ENCODE measurements around the gene CTSW. TPM values are rescaled to one million over a fixed set of nuclear protein-coding genes. Genes with fewer than 3 reads are reported as not detected.

Gene CTSW
- total and polyA plus RNA-seq, 4 experiments from 2014 or later = 30.1 to 107 (median 55.6) TPM

DNA sequence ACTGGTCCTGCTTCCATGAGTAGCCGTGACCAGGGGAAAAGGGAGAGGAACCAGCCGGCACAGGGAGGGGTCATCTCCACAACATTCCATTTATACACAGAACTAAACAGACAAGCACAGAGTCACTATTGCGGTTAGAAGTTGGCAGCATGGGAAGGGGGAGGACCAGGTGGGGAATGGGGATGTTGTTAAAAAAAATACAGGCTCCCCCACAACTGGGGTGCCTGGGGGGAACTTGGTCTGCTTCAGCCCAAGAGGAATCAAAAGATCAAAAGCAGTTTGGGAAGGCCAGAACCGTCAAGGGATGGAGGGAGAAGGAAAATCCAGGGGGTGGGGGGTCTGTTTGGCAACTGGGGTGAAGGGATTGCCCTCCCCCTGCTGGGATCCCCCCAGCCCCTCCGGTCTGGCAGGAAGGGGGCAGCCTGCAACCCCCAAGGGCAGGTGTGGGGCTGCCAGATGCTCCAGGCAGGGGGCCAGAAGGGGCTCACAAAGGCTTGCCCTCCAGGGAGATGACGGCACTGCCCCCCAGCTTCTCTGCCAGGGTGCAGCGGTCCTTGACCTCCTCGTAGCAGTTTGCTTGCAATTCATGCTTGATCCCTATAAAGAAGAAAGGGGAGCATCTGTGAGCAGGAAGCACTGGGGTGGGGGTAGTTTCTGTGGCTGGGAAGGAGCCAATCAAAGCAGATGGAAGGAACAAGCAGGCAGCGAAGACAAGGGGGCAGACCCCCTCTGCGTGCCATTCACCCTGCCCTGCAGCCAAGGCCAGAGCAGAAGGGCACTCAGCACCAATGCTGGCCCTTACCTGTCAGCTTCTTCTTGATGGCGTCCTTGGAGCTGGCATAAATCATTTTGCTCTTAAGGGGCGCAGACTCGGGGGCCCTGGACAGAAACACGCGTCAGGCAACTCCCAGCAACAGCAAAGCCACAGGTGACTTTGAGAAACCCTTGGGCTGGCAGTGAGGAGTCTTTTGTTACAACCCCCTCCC, 24.5 kb upstream of the CTSW start:
- Histone ChIP-seq H3K27ac (ENCODE audit: low read depth, low read length) (peak overlapping the region; percentile 60), H3K4me1 (ENCODE audit: insufficient read depth, low read length) (peaks cover 45% of the 10 kb centered on the region), H3K9me3 (ENCODE audit: control insufficient read depth in 1 of 2, low read length in 2 of 2) (peaks cover 0 to 5% of the 10 kb centered on the region in 2 donors), H3K4me3 (ENCODE audit: low read length in 2 of 2) (peak overlapping the region in 1 of 2 donors; percentile 90), H3K27me3 (ENCODE audit: insufficient read depth, low read length) (no peaks in the 10 kb centered on the region), H3K36me3 (ENCODE audit: insufficient read depth, low read length) (peaks cover 50% of the 10 kb centered on the region)
- intact Hi-C loops (cut with micrococcal nuclease) = loop anchor here (5.0 to 10.0 kb wide), 2 partner anchors 193 to 720 kb away; partner anchors contain the start of genes RELA and SYVN1
- ChIA-PET POLR2A (ENCODE audit: partially characterized antibody) (interaction anchor here (1.1 to 6.4 kb wide), 3 partner anchors 9 to 36 kb away, joined by 4 to 30 read pairs (median 4); partner anchors contain the start of gene SNX32), CTCF (ENCODE audit: partially characterized antibody) (interaction anchor here (11.0 kb wide), 1 partner anchor 32 kb away, joined by 281 read pairs; the partner anchor contains the start of genes CCDC85B and FIBP)
- H3K27me3 Mint-ChIP-seq = no peaks in the 10 kb centered on the region
- DNase-seq = no peak
- peak overlapping the region in 4 of 7 donors; percentile 69 to 93 (median 70) for H3K27ac Mint-ChIP-seq
- H3K36me3 Mint-ChIP-seq = peaks cover 51 to 63% of the 10 kb centered on the region in 2 donors
- H3K9me3 Mint-ChIP-seq = peaks cover 0 to 6% (median 0%) of the 10 kb centered on the region in 8 donors
- peak overlapping the region in 7 of 8 donors; percentile 63 to 96 (median 86) for H3K4me3 Mint-ChIP-seq
- peaks cover 32 to 66% (median 48%) of the 10 kb centered on the region in 4 donors for H3K4me1 Mint-ChIP-seq

DNA sequence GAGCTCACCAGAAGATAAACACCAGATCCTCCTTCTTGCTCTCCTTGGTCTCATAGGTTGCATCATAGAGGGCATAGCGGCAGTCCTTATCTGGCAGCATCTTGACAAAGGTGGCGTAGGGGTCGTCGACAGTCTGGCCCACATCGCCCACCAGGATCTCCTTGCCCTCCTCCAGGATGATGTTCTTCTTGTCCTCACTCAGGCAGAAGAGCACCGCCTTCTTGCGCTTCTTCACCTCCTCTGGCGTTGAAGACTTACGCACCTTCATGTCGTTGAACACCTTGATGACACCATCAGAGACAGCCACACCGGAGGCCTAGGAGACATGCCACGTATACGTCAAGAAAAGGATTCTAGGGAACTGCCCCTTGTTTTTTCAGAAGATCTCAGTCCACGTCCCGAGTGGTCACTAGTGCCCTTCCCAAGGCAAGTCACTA, 23.7 kb upstream of the CTSW start:
- Histone ChIP-seq H3K36me3 (ENCODE audit: insufficient read depth, low read length) (peaks cover 50% of the 10 kb centered on the region), H3K27me3 (ENCODE audit: insufficient read depth, low read length) (no peaks in the 10 kb centered on the region), H3K4me1 (ENCODE audit: insufficient read depth, low read length) (peaks cover 47% of the 10 kb centered on the region), H3K9me3 (ENCODE audit: control insufficient read depth in 1 of 2, low read length in 2 of 2) (peaks cover 0 to 5% of the 10 kb centered on the region in 2 donors), H3K27ac (ENCODE audit: low read depth, low read length) (peak overlapping the region; percentile 60), H3K4me3 (ENCODE audit: low read length in 2 of 2) (peak overlapping the region; percentile 25 to 90)
- H3K36me3 Mint-ChIP-seq = peaks cover 51 to 67% of the 10 kb centered on the region in 2 donors
- peaks cover 0 to 6% (median 0%) of the 10 kb centered on the region in 8 donors for H3K9me3 Mint-ChIP-seq
- CTCF ChIA-PET (ENCODE audit: partially characterized antibody) = interaction anchor here (11.0 kb wide), 1 partner anchor 31 kb away, joined by 281 read pairs; the partner anchor contains the start of genes CCDC85B and FIBP
- H3K4me1 Mint-ChIP-seq = peaks cover 32 to 73% (median 50%) of the 10 kb centered on the region in 4 donors
- no peak for DNase-seq
- peak overlapping the region; percentile 81 to 97 (median 92) for H3K27ac Mint-ChIP-seq
- POLR2A ChIA-PET (ENCODE audit: partially characterized antibody) = interaction anchor here (1.0 to 6.4 kb wide), 7 partner anchors 9 to 241 kb away, joined by 3 to 222 read pairs (median 30); partner anchors contain the start of genes EFEMP2, MAP3K11, PCNX3 and SNX32
- intact Hi-C loops (cut with micrococcal nuclease) = loop anchor here (5.0 to 10.0 kb wide), 2 partner anchors 194 to 721 kb away; partner anchors contain the start of genes RELA and SYVN1
- H3K27me3 Mint-ChIP-seq = no peaks in the 10 kb centered on the region
- H3K4me3 Mint-ChIP-seq = peak overlapping the region; percentile 83 to 96 (median 91)

DNA sequence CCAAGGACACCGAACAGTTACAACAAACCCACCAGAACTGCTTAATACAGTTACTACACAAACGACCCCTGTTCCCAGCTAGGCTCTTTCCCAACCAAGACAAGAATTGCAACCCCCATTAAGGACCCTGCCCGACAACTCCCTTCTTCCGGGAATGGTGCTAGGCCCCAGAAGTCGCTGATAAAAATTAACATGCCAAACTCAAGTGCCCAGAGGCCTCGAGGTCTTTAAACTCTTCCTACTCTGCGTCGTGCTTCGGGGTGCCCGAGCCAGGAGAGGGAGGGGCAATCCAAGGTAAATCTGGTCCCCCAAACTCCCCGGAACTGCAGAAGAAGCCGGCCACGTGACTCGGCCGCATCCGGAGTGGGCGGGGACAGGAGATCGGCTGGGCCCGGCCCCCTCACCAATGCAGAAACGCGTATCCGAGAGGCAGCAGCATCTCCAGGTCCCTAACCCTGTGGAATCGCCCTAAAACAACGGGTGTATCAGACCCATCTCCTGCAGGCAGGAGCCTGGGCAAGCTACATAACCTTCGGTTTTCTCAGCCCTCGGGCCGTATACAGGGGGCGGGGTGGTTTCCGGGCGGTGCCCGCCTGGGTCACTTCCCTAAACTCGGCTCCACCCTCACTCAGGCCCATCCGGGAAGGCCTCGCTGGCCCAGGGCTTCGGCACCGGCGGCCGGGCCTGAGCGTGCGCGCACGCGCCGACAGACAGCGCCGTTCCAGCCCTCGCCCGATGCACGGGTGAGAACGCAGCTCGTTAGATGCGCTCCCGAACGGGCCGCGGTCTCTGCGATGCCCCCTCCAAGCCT, 22.7 kb upstream of the CTSW start:
- Mint-ChIP-seq H3K4me1 (peaks cover 34 to 80% (median 54%) of the 10 kb centered on the region in 4 donors), H3K9me3 (peaks cover 0 to 6% (median 0%) of the 10 kb centered on the region in 8 donors), H3K4me3 (peak overlapping the region; percentile 83 to 96 (median 91)), H3K27ac (peak overlapping the region; percentile 81 to 97 (median 92)), H3K36me3 (peaks cover 43 to 66% of the 10 kb centered on the region in 2 donors), H3K27me3 (no peaks in the 10 kb centered on the region)
- H3K27ac ChIP-seq (ENCODE audit: low read depth, low read length) = peak overlapping the region; percentile 60
- H3K9me3 ChIP-seq (ENCODE audit: control insufficient read depth in 1 of 2, low read length in 2 of 2) = no peaks in the 10 kb centered on the region
- H3K27me3 ChIP-seq (ENCODE audit: insufficient read depth, low read length) = no peaks in the 10 kb centered on the region
- POLR2A ChIA-PET (ENCODE audit: partially characterized antibody) = interaction anchor here (0.8 to 8.5 kb wide), 16 partner anchors 9 to 515 kb away, joined by 3 to 435 read pairs (median 5); partner anchors contain the start of genes BANF1, CCDC85B, CTSW and EFEMP2
- intact Hi-C loops (cut with micrococcal nuclease) = loop anchor here (5.0 to 10.0 kb wide), 2 partner anchors 195 to 722 kb away; partner anchors contain the start of genes RELA and SYVN1
- H3K36me3 ChIP-seq (ENCODE audit: insufficient read depth, low read length) = peaks cover 42% of the 10 kb centered on the region
- peaks cover 56% of the 10 kb centered on the region for H3K4me1 ChIP-seq (ENCODE audit: insufficient read depth, low read length)
- peak overlapping the region; percentile 62 to 90 for H3K4me3 ChIP-seq (ENCODE audit: low read length in 2 of 2)
- peak; percentile 81 to 88 (median 84) for DNase-seq
- CTCF ChIA-PET (ENCODE audit: partially characterized antibody) = interaction anchor here (0.5 to 11.0 kb wide), 2 partner anchors 31 to 87 kb away, joined by 4 to 281 read pairs; partner anchors contain the start of genes CCDC85B and FIBP

DNA sequence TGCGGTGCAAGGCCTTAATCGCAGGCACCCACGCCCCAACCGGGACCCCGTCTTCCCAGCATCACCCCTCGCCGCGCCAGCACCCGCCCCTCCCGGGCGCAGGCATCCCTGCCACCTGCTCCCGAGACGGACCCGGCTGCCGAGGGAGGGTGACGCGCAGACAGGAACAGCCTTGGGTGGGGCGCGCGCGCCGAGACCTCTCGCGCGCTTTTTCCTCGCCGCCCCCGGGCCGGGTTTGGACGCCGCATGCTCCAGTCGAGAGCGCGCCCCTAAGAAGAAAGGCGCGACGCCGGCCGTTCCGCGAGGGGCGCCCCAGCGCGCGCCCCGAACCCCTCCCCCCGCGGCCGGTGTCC, 22.2 kb upstream of the CTSW start:
- no peaks in the 10 kb centered on the region for H3K27me3 ChIP-seq (ENCODE audit: insufficient read depth, low read length)
- CTCF ChIA-PET (ENCODE audit: partially characterized antibody) = interaction anchor here (0.8 to 11.0 kb wide), 3 partner anchors 24 to 146 kb away, joined by 3 to 281 read pairs (median 3); partner anchors contain the start of genes CCDC85B, FIBP and KAT5
- peaks cover 32 to 76% (median 53%) of the 10 kb centered on the region in 4 donors for H3K4me1 Mint-ChIP-seq
- POLR2A ChIA-PET (ENCODE audit: partially characterized antibody) = interaction anchor here (0.8 to 8.5 kb wide), 21 partner anchors 9 to 514 kb away, joined by 3 to 435 read pairs (median 5); partner anchors contain the start of genes BANF1, CCDC85B, CTSW and EFEMP2
- no peaks in the 10 kb centered on the region for H3K9me3 ChIP-seq (ENCODE audit: control insufficient read depth in 1 of 2, low read length in 2 of 2)
- intact Hi-C loops (cut with micrococcal nuclease) = loop anchor here (5.0 to 10.0 kb wide), 2 partner anchors 195 to 723 kb away; partner anchors contain the start of genes RELA and SYVN1
- H3K36me3 Mint-ChIP-seq = peaks cover 39 to 63% of the 10 kb centered on the region in 2 donors
- H3K27me3 Mint-ChIP-seq = no peaks in the 10 kb centered on the region
- DNase-seq = peak; percentile 65 to 74 (median 69)
- peaks cover 43% of the 10 kb centered on the region for H3K36me3 ChIP-seq (ENCODE audit: insufficient read depth, low read length)
- peak overlapping the region in 2 of 7 donors; percentile 71 to 93 for H3K27ac Mint-ChIP-seq
- peaks cover 62% of the 10 kb centered on the region for H3K4me1 ChIP-seq (ENCODE audit: insufficient read depth, low read length)
- peak overlapping the region; percentile 62 to 90 for H3K4me3 ChIP-seq (ENCODE audit: low read length in 2 of 2)
- H3K4me3 Mint-ChIP-seq = peak overlapping the region; percentile 83 to 96 (median 91)
- H3K27ac ChIP-seq (ENCODE audit: low read depth, low read length) = peak overlapping the region; percentile 60
- H3K9me3 Mint-ChIP-seq = peaks cover 0 to 6% (median 0%) of the 10 kb centered on the region in 8 donors

DNA sequence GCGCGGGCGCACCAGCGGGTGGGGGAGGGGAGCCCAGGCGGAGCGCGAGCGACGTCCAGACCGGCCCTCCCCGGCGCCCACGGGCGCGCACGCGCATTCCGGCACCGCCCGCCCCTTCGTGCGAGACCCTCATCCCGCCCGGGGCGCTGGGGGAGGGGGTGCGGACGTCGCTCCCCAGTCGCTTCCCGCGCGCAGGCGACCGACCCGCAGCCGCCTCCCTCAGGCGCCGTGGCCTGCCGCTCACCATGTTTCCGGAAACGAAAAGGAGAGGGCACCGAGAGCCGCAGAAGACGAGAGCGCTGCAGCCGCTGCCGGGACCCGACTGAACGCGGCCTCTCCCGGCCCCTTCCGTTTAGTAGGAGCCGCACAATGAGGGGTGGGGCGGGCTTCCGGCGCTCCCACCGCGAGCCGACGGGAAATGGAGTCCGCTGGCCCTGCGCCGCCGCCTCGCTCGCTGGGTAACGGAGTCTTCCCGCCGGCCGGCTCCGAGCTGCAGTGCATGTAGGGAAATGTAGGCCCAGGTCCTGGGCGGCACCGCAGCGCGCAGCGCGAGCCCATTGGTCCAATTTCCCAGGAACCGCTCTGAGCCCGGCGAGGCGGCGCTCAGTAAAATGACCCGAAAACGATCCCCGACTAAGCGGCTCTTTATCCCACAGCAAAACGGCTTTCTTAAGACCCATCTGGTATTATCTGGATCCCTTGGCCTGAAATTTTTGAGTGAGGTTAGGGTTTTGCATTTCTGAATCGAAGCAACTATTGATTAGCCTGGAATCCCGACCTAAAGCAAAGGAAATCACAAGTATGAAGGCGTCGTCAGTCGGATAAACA, 21.6 kb upstream of the CTSW start, which contains the start of gene CFL1:
Gene CFL1, minus strand, starts transcription at position 328 of the 828 bp plus-strand sequence. Its CDS starts 81 bp downstream, at position 247.
- Histone ChIP-seq H3K9me3 (ENCODE audit: control insufficient read depth in 1 of 2, low read length in 2 of 2) (no peaks in the 10 kb centered on the region), H3K27ac (ENCODE audit: low read depth, low read length) (peak within 1 kb of the TSS; percentile 85), H3K4me3 (ENCODE audit: low read length in 2 of 2) (peak within 1 kb of the TSS; percentile 62 to 90), H3K4me1 (ENCODE audit: insufficient read depth, low read length) (peaks cover 63% of the 10 kb centered on the region), H3K36me3 (ENCODE audit: insufficient read depth, low read length) (peaks cover 46% of the 10 kb centered on the region), H3K27me3 (ENCODE audit: insufficient read depth, low read length) (no peaks in the 10 kb centered on the region)
- POLR2A ChIA-PET (ENCODE audit: partially characterized antibody) = interaction anchor here (0.6 to 8.5 kb wide), 36 partner anchors 8 to 1541 kb away, joined by 3 to 435 read pairs (median 5); partner anchors contain the start of genes BANF1, C11orf68, CCDC85B and CTSW
- peak within 1 kb of the TSS; percentile 92 to 99 (median 97) for H3K27ac Mint-ChIP-seq
- peak within 1 kb of the TSS; percentile 93 to 99 (median 96) for H3K4me3 Mint-ChIP-seq
- H3K4me1 Mint-ChIP-seq = peaks cover 35 to 76% (median 56%) of the 10 kb centered on the region in 4 donors
- H3K9me3 Mint-ChIP-seq = peaks cover 0 to 6% (median 0%) of the 10 kb centered on the region in 8 donors
- H3K36me3 Mint-ChIP-seq = peaks cover 44 to 66% of the 10 kb centered on the region in 2 donors
- DNase-seq = peak; percentile 97 to 98 (median 97)
- intact Hi-C loops (cut with micrococcal nuclease) = loop anchor here (1.0 to 10.0 kb wide), 9 partner anchors 15 to 723 kb away; partner anchors contain the start of genes BANF1, C11orf68, CCDC85B and DRAP1
- no peaks in the 10 kb centered on the region for H3K27me3 Mint-ChIP-seq
- CTCF ChIA-PET (ENCODE audit: partially characterized antibody) = interaction anchor here (0.6 to 11.0 kb wide), 7 partner anchors 17 to 187 kb away, joined by 3 to 281 read pairs (median 3); partner anchors contain the start of genes CCDC85B, FIBP and KAT5

Measured in CD4-positive, alpha-beta memory T cell (primary cell).